H9 (cell line): ENCODE measurements around the gene HCST. TPM values are rescaled to one million over a fixed set of nuclear protein-coding genes. Genes with fewer than 3 reads are reported as not detected.

ENCODE experiments used
- DNase-seq: peaks from one replicate; pipeline ENCODE4 v3.0.0-alpha.2; 2017
- H2AFZ ChIP-seq: one replicate; pipeline ENCODE4 v1.6.1; 2013; ENCODE audit warnings: mild to moderate bottlenecking, low read length, control low read depth, moderate library complexity
- H2AK5ac ChIP-seq: 2 replicates; pipeline ENCODE4 v1.6.1; 2013; ENCODE audit warnings: low read length, control low read depth, mixed read lengths; ENCODE audit not compliant: insufficient read length
- H2BK120ac ChIP-seq: one replicate; pipeline ENCODE4 v1.6.1; 2013; ENCODE audit warnings: low read depth, mild to moderate bottlenecking, low read length, control low read depth, inconsistent platforms; ENCODE audit not compliant: poor library complexity, severe bottlenecking
- H2BK12ac ChIP-seq: 2 replicates; pipeline ENCODE4 v1.6.1; 2013; ENCODE audit warnings: low read length, control low read depth, mixed read lengths, low read depth; ENCODE audit not compliant: insufficient read length
- H2BK15ac ChIP-seq: 2 replicates; pipeline ENCODE4 v1.6.1; 2013; ENCODE audit warnings: low read depth, low read length, control low read depth
- H2BK20ac ChIP-seq: one replicate; pipeline ENCODE4 v1.6.1; 2013; ENCODE audit warnings: low read depth, mild to moderate bottlenecking, low read length, control low read depth, inconsistent platforms; ENCODE audit not compliant: poor library complexity, severe bottlenecking
- H2BK5ac ChIP-seq: 2 replicates; pipeline ENCODE4 v1.6.1; 2013; ENCODE audit warnings: low read length, control low read depth, mixed read lengths; ENCODE audit not compliant: insufficient read length
- H3K14ac ChIP-seq: 2 replicates; pipeline ENCODE4 v1.6.1; 2013; ENCODE audit warnings: low read length, control low read depth; ENCODE audit not compliant: insufficient read depth
- H3K18ac ChIP-seq: 2 replicates; pipeline ENCODE4 v1.6.1; 2013; ENCODE audit warnings: low read depth, mild to moderate bottlenecking, mixed read lengths, low read length, control low read depth; ENCODE audit not compliant: insufficient read length
- H3K23ac ChIP-seq: 2 replicates; pipeline ENCODE4 v1.6.1; 2013; ENCODE audit warnings: low read length, control low read depth, mixed read lengths, low read depth; ENCODE audit not compliant: insufficient read length
- H3K23me2 ChIP-seq: 2 replicates; pipeline ENCODE4 v1.6.1; 2013; ENCODE audit warnings: low read depth, mild to moderate bottlenecking, mixed read lengths, low read length, control low read depth; ENCODE audit not compliant: insufficient read length, poor library complexity, severe bottlenecking
- H3K27ac ChIP-seq: 2 replicates; pipeline ENCODE4 v1.5.1; 2013; ENCODE audit warnings: low read length, control low read depth, mixed read lengths, low read depth; ENCODE audit not compliant: insufficient read length
- H3K27me3 ChIP-seq: 2 replicates; pipeline ENCODE4 v1.6.1; 2013; ENCODE audit warnings: low read length, control low read depth, inconsistent platforms; ENCODE audit not compliant: insufficient read depth
- H3K4ac ChIP-seq: 2 replicates; pipeline ENCODE4 v1.6.1; 2013; ENCODE audit warnings: low read depth, mild to moderate bottlenecking, control low read depth, inconsistent platforms, low read length, moderate library complexity
- H3K4me1 ChIP-seq: 2 replicates; pipeline ENCODE4 v1.6.1; 2013; ENCODE audit warnings: low read length, control low read depth, inconsistent platforms; ENCODE audit not compliant: insufficient read depth
- H3K4me2 ChIP-seq: 2 replicates; pipeline ENCODE4 v1.6.1; 2013; ENCODE audit warnings: low read length, control low read depth, mixed read lengths; ENCODE audit not compliant: insufficient read length, insufficient read depth
- H3K56ac ChIP-seq: 2 replicates; pipeline ENCODE4 v1.6.1; 2013; ENCODE audit warnings: low read depth, mild to moderate bottlenecking, mixed read lengths, low read length, control low read depth; ENCODE audit not compliant: insufficient read length
- H3K79me1 ChIP-seq: 2 replicates; pipeline ENCODE4 v1.6.1; 2013; ENCODE audit warnings: low read depth, mild to moderate bottlenecking, moderate library complexity, low read length, control low read depth, inconsistent platforms; ENCODE audit not compliant: insufficient read depth, poor library complexity, severe bottlenecking
- H3K79me2 ChIP-seq: 2 replicates; pipeline ENCODE4 v1.6.1; 2013; ENCODE audit warnings: low read length, control low read depth, inconsistent platforms; ENCODE audit not compliant: insufficient read depth
- H3K9ac ChIP-seq: 2 replicates; pipeline ENCODE4 v1.6.1; 2013; ENCODE audit warnings: low read length, control low read depth, mixed read lengths; ENCODE audit not compliant: insufficient read length; ENCODE audit errors: extremely low read depth
- H3K9me3 ChIP-seq: one replicate; pipeline ENCODE4 v1.6.1; 2013; ENCODE audit warnings: low read depth, low read length, inconsistent platforms; ENCODE audit not compliant: control insufficient read depth
- H3T11ph ChIP-seq: one replicate; pipeline ENCODE4 v1.6.1; 2013; ENCODE audit warnings: mild to moderate bottlenecking, low read length, control low read depth, inconsistent platforms
- H4K20me1 ChIP-seq: one replicate; pipeline ENCODE4 v1.6.1; 2013; ENCODE audit not compliant: control insufficient read depth, insufficient read length, insufficient read depth
- H4K5ac ChIP-seq: 2 replicates; pipeline ENCODE4 v1.6.1; 2013; ENCODE audit warnings: low read depth, mild to moderate bottlenecking, mixed read lengths, low read length, control low read depth; ENCODE audit not compliant: insufficient read length
- H4K8ac ChIP-seq: replicated peaks from 2 replicates; pipeline ENCODE4 v1.6.1; 2013; ENCODE audit warnings: low read length, control low read depth, mixed read lengths, low read depth; ENCODE audit not compliant: insufficient read length
- H4K91ac ChIP-seq: 2 replicates; pipeline ENCODE4 v1.6.1; 2013; ENCODE audit warnings: low read depth, mild to moderate bottlenecking, moderate library complexity, mixed read lengths, low read length, control low read depth; ENCODE audit not compliant: insufficient read length
- H3K27ac Mint-ChIP-seq, 3 experiments: 2 replicates in 2 of 3; 3 replicates in 1 of 3; pipeline ENCODE4 v1.8.0; 2020 to 2021; ENCODE audit warnings: mixed read lengths in 3 of 3, mild to moderate bottlenecking in 1 of 3, moderate library complexity in 1 of 3
- H3K27me3 Mint-ChIP-seq: 2 replicates; pipeline ENCODE4 v1.8.0; 2021; ENCODE audit warnings: low read depth, mild to moderate bottlenecking, moderate library complexity, mixed read lengths
- H3K36me3 Mint-ChIP-seq, 3 experiments: 2 replicates in 2 of 3; 3 replicates in 1 of 3; pipeline ENCODE4 v1.8.0; 2020 to 2021; ENCODE audit warnings: low read depth in 3 of 3, mixed read lengths in 3 of 3; ENCODE audit not compliant: insufficient read depth in 1 of 3
- H3K4me1 Mint-ChIP-seq, 2 experiments: 2 replicates each; pipeline ENCODE4 v1.8.0; 2020; ENCODE audit warnings: mixed read lengths in 2 of 2
- H3K4me3 Mint-ChIP-seq, 2 experiments: 2 replicates in 1 of 2; 3 replicates in 1 of 2; pipeline ENCODE4 v1.8.0; 2020 to 2021; ENCODE audit warnings: mild to moderate bottlenecking in 2 of 2, mixed read lengths in 2 of 2, moderate library complexity in 1 of 2
- H3K9me3 Mint-ChIP-seq, 2 experiments: 2 replicates in 1 of 2; 3 replicates in 1 of 2; pipeline ENCODE4 v1.8.0; 2020; ENCODE audit warnings: mild to moderate bottlenecking in 2 of 2, mixed read lengths in 2 of 2, moderate library complexity in 1 of 2
- CTCF ChIP-seq: fragments of 200-600 bp; sonication (generic); conservative IDR thresholded peaks from 3 replicates; pipeline ENCODE4 v1.8.0; 2021; ENCODE audit warnings: antibody characterized with exemption, mild to moderate bottlenecking
- WGBS: extraction: QIAGEN DNeasy Blood & Tissue Kit; methylation state at CpG from one replicate; pipeline ENCODE4 v1.1.7; 2013; ENCODE audit warnings: missing lambda C conversion rate, low lambda C conversion rate, mixed read lengths; ENCODE audit not compliant: insufficient read length; ENCODE audit errors: extremely low coverage; 5-methylcytosine and 5-hydroxymethylcytosine counted together
- total RNA-seq: library from RNA; stranded (reverse); gene quantifications from 2 replicates; pipeline ENCODE4 v1.2.1, GENCODE V29; 2021

The HCST gene
- total RNA-seq, 1 experiment from 2014 or later, result 0.68 TPM

DNA sequence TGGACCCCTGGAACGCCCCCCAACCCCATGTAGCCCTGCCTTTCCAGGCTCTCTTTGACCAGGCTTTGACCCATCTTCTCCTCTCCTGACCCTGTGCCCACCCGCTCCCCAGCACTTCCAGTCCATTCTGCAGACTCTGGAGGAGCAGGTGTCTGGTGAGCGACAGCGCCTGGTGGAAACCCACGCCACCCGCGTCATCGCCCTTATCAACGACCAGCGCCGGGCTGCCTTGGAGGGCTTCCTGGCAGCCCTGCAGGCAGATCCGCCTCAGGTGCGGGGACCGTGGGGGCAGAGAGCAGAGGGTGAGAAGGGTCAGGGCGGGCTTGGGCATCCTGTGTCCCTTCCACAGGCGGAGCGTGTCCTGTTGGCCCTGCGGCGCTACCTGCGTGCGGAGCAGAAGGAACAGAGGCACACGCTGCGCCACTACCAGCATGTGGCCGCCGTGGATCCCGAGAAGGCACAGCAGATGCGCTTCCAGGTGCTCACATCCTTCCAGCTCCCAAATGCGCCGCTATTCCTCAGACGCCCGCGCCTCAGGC is 27.9 kb upstream of the HCST start:
- H4K91ac ChIP-seq, result no peak overlapping the region
- H2AK5ac ChIP-seq, result no peak overlapping the region
- H3K23ac ChIP-seq, result no peak overlapping the region
- H3K4me2 ChIP-seq, result no peak overlapping the region
- Mint-ChIP-seq H3K27me3 (peaks cover 10% of the 10 kb centered on the region), H3K36me3 (peaks cover 4 to 10% (median 5%) of the 10 kb centered on the region in 3 experiments; a peak in 6 of 7 replicates), H3K27ac (peak overlapping the region in 1 of 3 experiments; percentile 27; a peak in 1 of 7 replicates), H3K9me3 (no peaks in the 10 kb centered on the region; a peak in 2 of 5 replicates), H3K4me1 (peaks cover 7 to 34% of the 10 kb centered on the region in 2 experiments), H3K4me3 (no peak overlapping the region)
- H3K4me1 ChIP-seq, result peaks cover 3% of the 10 kb centered on the region; the same call in 1 of the 2 replicates
- H3K4ac ChIP-seq, result no peak overlapping the region
- no peak overlapping the region for H4K8ac ChIP-seq
- H2BK5ac ChIP-seq, result no peak overlapping the region
- no peaks in the 10 kb centered on the region for H4K20me1 ChIP-seq
- no peak overlapping the region for H3K9ac ChIP-seq
- no peak overlapping the region for H3K56ac ChIP-seq
- no peaks in the 10 kb centered on the region for H3K79me2 ChIP-seq
- no peaks in the 10 kb centered on the region for H3K27me3 ChIP-seq
- no peaks in the 10 kb centered on the region for H3K9me3 ChIP-seq
- no peak overlapping the region for H2AFZ ChIP-seq
- H3K18ac ChIP-seq, result no peak overlapping the region
- DNase-seq, result no peak
- H3T11ph ChIP-seq, result no peak overlapping the region
- H4K5ac ChIP-seq, result no peak overlapping the region
- no peaks in the 10 kb centered on the region for H3K79me1 ChIP-seq
- WGBS, result no CpG with 5 or more reads among the region's 32 CpGs
- H2BK120ac ChIP-seq, result no peak overlapping the region
- no peak overlapping the region for H2BK20ac ChIP-seq
- TF ChIP-seq CTCF, result no peak
- no peak overlapping the region for H2BK15ac ChIP-seq
- no peak overlapping the region for H3K27ac ChIP-seq
- no peak overlapping the region for H3K14ac ChIP-seq
- H2BK12ac ChIP-seq, result no peak overlapping the region
- peaks cover under 1% of the 10 kb centered on the region for H3K23me2 ChIP-seq
